Caco-2 (cell line): ENCODE measurements around the gene SSBP1. TPM values are rescaled to one million over a fixed set of nuclear protein-coding genes. Genes with fewer than 3 reads are reported as not detected.
"Not testable (repeated sequence)": the region's sequence is repeated elsewhere in the genome, so short reads cannot be mapped to it uniquely, and the experiment has no call there.

Experiments used
- BruUV-seq: library from RNA; stranded (reverse); fragments of 400-500 nt; replicated peaks from 2 replicates; lab custom pipeline; 2021; lab: Mats Ljungman, UMichigan
- CTCF ChIA-PET: fragments of 300-600 bp; sonication (Branson Sonifier 250); formaldehyde crosslinking; loops from one replicate; lab custom pipeline; 2022; ENCODE audit warnings: antibody characterized with exemption; lab: Charles Lee
- POLR2A ChIA-PET: fragments of 300-600 bp; sonication (Branson Sonifier 250); formaldehyde crosslinking; loops from one replicate; lab custom pipeline; 2022; ENCODE audit warnings: antibody characterized with exemption; lab: Charles Lee
- DNase-seq, 2 experiments: peaks; one replicate each; pipeline versions ENCODE4 v3.0.0 to v3.0.0-alpha.2; 2020 to 2022
- H3K27me3 ChIP-seq: replicated peaks from 2 replicates; pipeline ENCODE4 v1.6.0; 2011; ENCODE audit warnings: low read length; ENCODE audit not compliant: control insufficient read depth, insufficient read depth
- H3K36me3 ChIP-seq: 2 replicates; pipeline ENCODE4 v1.5.1; 2011; ENCODE audit warnings: low read length; ENCODE audit not compliant: control insufficient read depth, insufficient read depth
- H3K4me1 ChIP-seq: fragments of 250-450 bp; sonication (Bioruptor Pico); 2 replicates; pipeline ENCODE4 v1.5.1; 2020; ENCODE audit warnings: mild to moderate bottlenecking
- H3K4me3 ChIP-seq: 2 replicates; pipeline ENCODE4 v1.5.1; 2011; ENCODE audit warnings: low read depth, mild to moderate bottlenecking, control low read depth, low read length
- H3K9me3 ChIP-seq: fragments of 250-450 bp; sonication (Bioruptor Pico); 2 replicates; pipeline ENCODE4 v1.5.1; 2020; ENCODE audit warnings: mild to moderate bottlenecking, moderate library complexity
- H3K27ac Mint-ChIP-seq: one replicate; pipeline ENCODE4 v1.8.0; 2022; ENCODE audit warnings: mixed read lengths; ENCODE audit not compliant: unreplicated experiment
- H3K27me3 Mint-ChIP-seq: one replicate; pipeline ENCODE4 v1.8.0; 2022; ENCODE audit warnings: mixed read lengths; ENCODE audit not compliant: insufficient read depth, unreplicated experiment
- H3K36me3 Mint-ChIP-seq: one replicate; pipeline ENCODE4 v1.8.0; 2022; ENCODE audit warnings: mild to moderate bottlenecking, mixed read lengths; ENCODE audit not compliant: insufficient read depth, unreplicated experiment
- H3K4me1 Mint-ChIP-seq: one replicate; pipeline ENCODE4 v1.8.0; 2022; ENCODE audit warnings: low read depth, mixed read lengths; ENCODE audit not compliant: unreplicated experiment
- H3K4me3 Mint-ChIP-seq: one replicate; pipeline ENCODE4 v1.8.0; 2022; ENCODE audit warnings: mild to moderate bottlenecking, moderate library complexity, mixed read lengths; ENCODE audit not compliant: unreplicated experiment
- H3K9me3 Mint-ChIP-seq: one replicate; pipeline ENCODE4 v1.8.0; 2022; ENCODE audit warnings: mixed read lengths; ENCODE audit not compliant: unreplicated experiment
- intact Hi-C: fragments of 100-400 bp; cut with micrococcal nuclease; formaldehyde crosslinking; loops from one replicate; pipeline ENCODE4 v1.10.0; 2022; ENCODE audit not compliant: unreplicated experiment
- total RNA-seq: library from RNA; stranded (reverse); gene quantifications from 2 replicates; pipeline ENCODE4 v1.2.3, GENCODE V29; 2022
- TF ChIP-seq, protein P1 (sequence below), 2 experiments: fragments of 200-600 bp in 1 of 2; IDR thresholded peaks; 1 replicate in 1 of 2; 2 replicates in 1 of 2; pipeline versions ENCODE4 v1.5.1 to v1.8.0; 2011 to 2022; ENCODE audit warnings: antibody characterized with exemption in 1 of 2, control low read depth in 1 of 2, inconsistent platforms in 1 of 2, low read depth in 1 of 2, low read length in 1 of 2, mild to moderate bottlenecking in 1 of 2, moderate library complexity in 1 of 2; ENCODE audit not compliant: insufficient read depth in 1 of 2, severe bottlenecking in 1 of 2, unreplicated experiment in 1 of 2

Gene SSBP1
- total RNA-seq, 1 experiment from 2014 or later = 199 TPM

GRCh38 chr7:141754939-141755338, 16.8 kb downstream of the SSBP1 start:
- no peak overlapping the region for H3K27ac Mint-ChIP-seq
- no peaks in the 10 kb centered on the region for H3K4me1 Mint-ChIP-seq
- H3K27me3 ChIP-seq = no peaks in the 10 kb centered on the region
- no peaks in the 10 kb centered on the region for H3K4me1 ChIP-seq
- H3K4me3 ChIP-seq = no peak overlapping the region
- peaks cover 15% of the 10 kb centered on the region; the same call in 1 of the 2 replicates for H3K9me3 ChIP-seq
- H3K36me3 ChIP-seq = peaks cover 2% of the 10 kb centered on the region
- peaks cover 13% of the 10 kb centered on the region for H3K9me3 Mint-ChIP-seq
- TF ChIP-seq, protein P1, sequence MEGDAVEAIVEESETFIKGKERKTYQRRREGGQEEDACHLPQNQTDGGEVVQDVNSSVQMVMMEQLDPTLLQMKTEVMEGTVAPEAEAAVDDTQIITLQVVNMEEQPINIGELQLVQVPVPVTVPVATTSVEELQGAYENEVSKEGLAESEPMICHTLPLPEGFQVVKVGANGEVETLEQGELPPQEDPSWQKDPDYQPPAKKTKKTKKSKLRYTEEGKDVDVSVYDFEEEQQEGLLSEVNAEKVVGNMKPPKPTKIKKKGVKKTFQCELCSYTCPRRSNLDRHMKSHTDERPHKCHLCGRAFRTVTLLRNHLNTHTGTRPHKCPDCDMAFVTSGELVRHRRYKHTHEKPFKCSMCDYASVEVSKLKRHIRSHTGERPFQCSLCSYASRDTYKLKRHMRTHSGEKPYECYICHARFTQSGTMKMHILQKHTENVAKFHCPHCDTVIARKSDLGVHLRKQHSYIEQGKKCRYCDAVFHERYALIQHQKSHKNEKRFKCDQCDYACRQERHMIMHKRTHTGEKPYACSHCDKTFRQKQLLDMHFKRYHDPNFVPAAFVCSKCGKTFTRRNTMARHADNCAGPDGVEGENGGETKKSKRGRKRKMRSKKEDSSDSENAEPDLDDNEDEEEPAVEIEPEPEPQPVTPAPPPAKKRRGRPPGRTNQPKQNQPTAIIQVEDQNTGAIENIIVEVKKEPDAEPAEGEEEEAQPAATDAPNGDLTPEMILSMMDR (IDR thresholded peaks at IDR 0.05; ENCODE audit: insufficient read depth in 1 of 2, low read depth in 1 of 2, low read length in 1 of 2, severe bottlenecking in 1 of 2, unreplicated experiment in 1 of 2) = peak; percentile 45 to 68
- DNase-seq = peak in 1 of 2 experiments; percentile 58
- H3K27me3 Mint-ChIP-seq = no peaks in the 10 kb centered on the region
- ChIA-PET CTCF (no interaction called here), POLR2A (no interaction called here)
- no TSS peak for BruUV-seq
- intact Hi-C loops = loop anchor here (1.0 kb wide), 1 partner anchor 31 kb away; no protein-coding TSS in a partner anchor
- no peak overlapping the region for H3K4me3 Mint-ChIP-seq
- H3K36me3 Mint-ChIP-seq = peaks cover 73% of the 10 kb centered on the region

GRCh38 chr7:141763797-141764196, 25.6 kb downstream of the SSBP1 start, which contains the start of gene TAS2R3:
TAS2R3 (plus strand) TSS chr7:141764097; CDS start chr7:141764159, 62 bp downstream.
- no peaks in the 10 kb centered on the region; the same call in 1 of the 2 replicates for H3K36me3 ChIP-seq
- no TSS peak for BruUV-seq
- ChIA-PET POLR2A (no interaction called here), CTCF (no interaction called here)
- no peaks in the 10 kb centered on the region for H3K9me3 Mint-ChIP-seq
- H3K4me1 Mint-ChIP-seq = no peaks in the 10 kb centered on the region
- H3K9me3 ChIP-seq = no peaks in the 10 kb centered on the region
- H3K4me1 ChIP-seq = no peaks in the 10 kb centered on the region
- H3K36me3 Mint-ChIP-seq = peaks cover 27% of the 10 kb centered on the region
- no peaks in the 10 kb centered on the region for H3K27me3 Mint-ChIP-seq
- H3K4me3 ChIP-seq = no peak within 1 kb of the TSS
- intact Hi-C loops = no loop called here
- DNase-seq = no peak
- H3K4me3 Mint-ChIP-seq = no peak within 1 kb of the TSS
- TF ChIP-seq, protein P1 (IDR thresholded peaks at IDR 0.05; ENCODE audit: insufficient read depth in 1 of 2, low read depth in 1 of 2, low read length in 1 of 2, severe bottlenecking in 1 of 2, unreplicated experiment in 1 of 2) = no peak
- no peaks in the 10 kb centered on the region for H3K27me3 ChIP-seq
- H3K27ac Mint-ChIP-seq = no peak within 1 kb of the TSS

GRCh38 chr7:141770083-141770583, 32.0 kb downstream of the SSBP1 start:
- H3K27me3 ChIP-seq, H3K27ac Mint-ChIP-seq, H3K36me3 ChIP-seq, POLR2A ChIA-PET, H3K4me1 Mint-ChIP-seq, H3K36me3 Mint-ChIP-seq, H3K9me3 ChIP-seq, H3K27me3 Mint-ChIP-seq, intact Hi-C loops, DNase-seq, BruUV-seq, H3K4me3 ChIP-seq, H3K9me3 Mint-ChIP-seq, H3K4me3 Mint-ChIP-seq, CTCF ChIA-PET, H3K4me1 ChIP-seq: not testable (repeated sequence)
